GM23248 (cell line): ENCODE data around the gene MTFR1L. TPM values are rescaled to one million over a fixed set of nuclear protein-coding genes. Genes with fewer than 3 reads are reported as not detected.

Experiments
- DNase-seq: peaks from one replicate; pipeline ENCODE4 v3.0.0-alpha.2; 2015
- H2AFZ ChIP-seq: fragments of 200-600 bp; sonication (generic); 2 replicates; pipeline ENCODE4 v1.6.1; 2016; ENCODE audit warnings: antibody characterized with exemption
- H3F3A ChIP-seq: fragments of 200-600 bp; sonication (generic); 2 replicates; pipeline ENCODE4 v1.6.1; 2016; ENCODE audit warnings: mild to moderate bottlenecking, antibody characterized with exemption, mixed run types; ENCODE audit not compliant: insufficient read depth
- H3K27ac ChIP-seq: fragments of 200-600 bp; sonication (generic); 2 replicates; pipeline ENCODE4 v1.5.1; 2016; ENCODE audit warnings: mild to moderate bottlenecking
- H3K27me3 ChIP-seq: fragments of 200-600 bp; sonication (generic); replicated peaks from 2 replicates; pipeline ENCODE4 v1.6.1; 2016; ENCODE audit warnings: mild to moderate bottlenecking; ENCODE audit not compliant: insufficient read depth
- H3K36me3 ChIP-seq: fragments of 200-600 bp; sonication (generic); 2 replicates; pipeline ENCODE4 v1.6.1; 2016; ENCODE audit warnings: low read depth, mild to moderate bottlenecking
- H3K4me1 ChIP-seq: fragments of 200-600 bp; sonication (generic); 2 replicates; pipeline ENCODE4 v1.6.1; 2016; ENCODE audit warnings: mild to moderate bottlenecking; ENCODE audit not compliant: insufficient read depth
- H3K4me2 ChIP-seq: fragments of 200-600 bp; sonication (generic); one replicate; pipeline ENCODE4 v1.6.1; 2016; ENCODE audit warnings: mild to moderate bottlenecking; ENCODE audit not compliant: unreplicated experiment
- H3K4me3 ChIP-seq: fragments of 200-600 bp; sonication (generic); 2 replicates; pipeline ENCODE4 v1.5.1; 2016; ENCODE audit warnings: mild to moderate bottlenecking
- H3K79me2 ChIP-seq: fragments of 200-600 bp; sonication (generic); 2 replicates; pipeline ENCODE4 v1.6.1; 2016; ENCODE audit warnings: mild to moderate bottlenecking; ENCODE audit not compliant: insufficient read depth
- H3K9ac ChIP-seq: fragments of 200-600 bp; sonication (generic); 2 replicates; pipeline ENCODE4 v1.6.1; 2016; ENCODE audit warnings: mild to moderate bottlenecking
- H3K9me2 ChIP-seq: fragments of 200-600 bp; sonication (generic); 2 replicates; pipeline ENCODE4 v1.6.1; 2016; ENCODE audit warnings: mixed run types, mild to moderate bottlenecking, moderate library complexity; ENCODE audit not compliant: insufficient read depth
- H3K9me3 ChIP-seq: fragments of 200-600 bp; sonication (generic); one replicate; pipeline ENCODE4 v1.6.1; 2017; ENCODE audit warnings: low read depth
- H4K20me1 ChIP-seq: fragments of 200-600 bp; sonication (generic); 2 replicates; pipeline ENCODE4 v1.6.0; 2016; ENCODE audit not compliant: insufficient read depth
- EZH2 ChIP-seq: fragments of 200-600 bp; sonication (generic); IDR thresholded peaks from 2 replicates; pipeline ENCODE4 v1.6.1; 2018; ENCODE audit warnings: antibody characterized with exemption, mild to moderate bottlenecking; ENCODE audit not compliant: insufficient read depth, poor library complexity, severe bottlenecking
- EZH2phosphoT487 ChIP-seq: fragments of 200-600 bp; sonication (generic); IDR thresholded peaks from 2 replicates; pipeline ENCODE4 v1.6.1; 2018; ENCODE audit warnings: antibody characterized with exemption, moderate library complexity, mild to moderate bottlenecking, low read depth; ENCODE audit not compliant: insufficient read depth
- WGBS, 2 experiments: methylation state at CpG; one replicate each; pipeline ENCODE4 v1.1.6; 2015 to 2017; ENCODE audit warnings: low lambda C conversion rate in 2 of 2, low coverage in 1 of 2; ENCODE audit errors: missing lambda C conversion rate in 2 of 2; 5-methylcytosine and 5-hydroxymethylcytosine counted together
- in situ Hi-C: fragments of 300-500 bp; cut with MboI; formaldehyde crosslinking; loops from 2 replicates; pipeline ENCODE4 v1.15.0; 2020
- polyA plus RNA-seq: library from polyadenylated mRNA; unstranded; fragments of >200 nt; fragmentation: Nextera tagmentation; extraction: Ambion mirVana; gene quantifications from 2 replicates; pipeline ENCODE4 v1.2.1, GENCODE V29; 2016
- total RNA-seq: library from RNA; depleted of rRNA; stranded (reverse); fragments of >200 nt; shearing (Covaris generic); gene quantifications from 2 replicates; pipeline ENCODE4 v1.2.3, GENCODE V29; 2014

Gene MTFR1L
- total and polyA plus RNA-seq, 2 experiments from 2014 or later = 57.2 to 78.1 TPM

DNA sequence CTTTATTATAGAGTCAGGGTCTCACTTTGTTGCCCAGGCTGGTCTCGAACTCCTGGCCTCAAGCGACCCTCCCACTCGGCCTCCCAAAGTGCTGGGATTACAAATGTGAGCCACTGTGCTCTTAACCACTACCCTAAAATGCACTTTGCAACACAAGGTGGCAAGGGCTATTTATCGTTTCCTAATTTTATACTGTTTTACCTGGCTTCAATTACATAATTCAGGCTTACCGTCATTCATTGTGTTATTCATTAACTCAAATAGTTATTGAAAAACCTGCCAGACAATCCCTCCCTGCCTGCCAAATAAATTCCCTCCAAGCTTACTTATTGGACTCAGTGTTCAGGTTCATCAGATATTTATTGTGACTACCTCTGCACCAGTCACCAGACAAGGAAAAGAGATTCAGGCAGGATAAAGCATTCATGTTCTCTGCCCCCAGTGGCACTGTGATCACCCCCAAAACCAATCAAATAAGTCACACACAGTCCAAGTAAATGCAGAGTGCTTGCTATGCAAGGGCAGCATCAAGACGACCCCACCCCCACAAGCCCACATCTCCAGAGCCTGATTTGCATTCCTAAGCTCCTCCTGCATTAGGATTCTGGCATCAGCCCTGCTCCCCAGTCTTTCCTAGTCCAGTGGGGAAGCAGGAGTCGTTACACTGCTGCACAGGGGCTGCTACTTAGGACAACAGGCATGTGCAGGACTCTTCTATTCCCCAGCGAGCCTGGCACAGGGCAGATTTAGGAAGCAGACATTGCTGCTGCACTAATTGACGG lies 47.6 kb downstream of the MTFR1L start:
- H3K9me2 ChIP-seq = no peaks in the 10 kb centered on the region
- in situ Hi-C loops = no loop called here

DNA sequence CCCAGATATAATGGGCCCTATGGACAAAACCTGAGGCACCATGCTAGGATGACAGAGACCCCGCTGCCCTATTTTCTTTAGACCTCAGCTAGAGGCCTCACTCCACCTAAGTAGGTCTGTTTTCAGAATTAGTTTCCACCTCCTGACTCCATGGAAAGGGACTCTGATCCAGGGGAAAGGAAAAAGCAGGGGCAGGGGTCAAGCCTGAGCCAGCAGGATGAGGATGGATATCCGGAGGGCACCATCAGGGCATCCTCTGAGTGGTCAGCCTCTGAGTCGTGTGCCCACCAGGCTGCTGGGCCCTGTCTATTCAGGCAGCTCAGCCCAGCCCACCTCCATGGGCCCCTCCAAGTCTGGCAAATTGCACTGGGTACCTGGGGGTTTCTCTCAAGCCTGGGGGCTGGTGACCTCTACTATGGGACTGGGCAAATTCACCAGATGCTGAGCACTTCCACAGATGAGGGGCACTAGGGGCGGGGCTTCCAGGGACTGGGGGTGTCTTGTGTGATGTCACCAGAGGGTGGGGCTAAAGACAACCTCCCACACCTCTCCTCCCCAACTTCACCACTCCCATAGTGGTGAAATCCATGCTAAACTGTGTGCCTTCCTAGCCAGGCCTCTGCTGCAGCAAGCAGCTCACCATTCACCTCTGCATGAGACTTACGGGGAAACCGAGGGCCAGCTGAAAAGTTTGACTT lies 50.3 kb downstream of the MTFR1L start:
- H3K4me2 ChIP-seq = no peak overlapping the region
- no peaks in the 10 kb centered on the region for H4K20me1 ChIP-seq
- no peaks in the 10 kb centered on the region for H3K9me2 ChIP-seq
- H3K4me1 ChIP-seq = peaks cover 4% of the 10 kb centered on the region; the same call in 1 of the 2 replicates
- H3K9ac ChIP-seq = no peak overlapping the region
- no peaks in the 10 kb centered on the region for H3K9me3 ChIP-seq
- H3F3A ChIP-seq = no peaks in the 10 kb centered on the region
- peaks cover 37% of the 10 kb centered on the region for H3K79me2 ChIP-seq
- in situ Hi-C loops = no loop called here
- H3K27me3 ChIP-seq = no peaks in the 10 kb centered on the region
- peaks cover 3% of the 10 kb centered on the region; the same call in 1 of the 2 replicates for H3K36me3 ChIP-seq
- 80 to 81% methylated on average over 6 of the region's 6 CpGs for WGBS, 2 experiments
- no peak for DNase-seq
- no peak overlapping the region for H2AFZ ChIP-seq
- no peak for TF ChIP-seq EZH2
- TF ChIP-seq EZH2phosphoT487 = no peak
- no peak overlapping the region for H3K4me3 ChIP-seq
- no peak overlapping the region for H3K27ac ChIP-seq

More for the DNA sequence above, 47.6 kb downstream of the MTFR1L start:
- Histone ChIP-seq H3K4me3 (no peak overlapping the region), H3K27ac (no peak overlapping the region), H3K9ac (no peak overlapping the region), H3K9me3 (no peaks in the 10 kb centered on the region), H3K27me3 (no peaks in the 10 kb centered on the region), H3K4me1 (no peaks in the 10 kb centered on the region), H2AFZ (no peak overlapping the region), H3K79me2 (peaks cover 12% of the 10 kb centered on the region), H3K4me2 (no peak overlapping the region), H3K36me3 (peaks cover 3% of the 10 kb centered on the region; the same call in 1 of the 2 replicates), H4K20me1 (no peaks in the 10 kb centered on the region), H3F3A (no peaks in the 10 kb centered on the region)
- no peak for DNase-seq
- no peak for TF ChIP-seq EZH2phosphoT487
- no peak for TF ChIP-seq EZH2
- WGBS, 2 experiments = 91 to 93% methylated on average over 9 of the region's 9 CpGs

DNA sequence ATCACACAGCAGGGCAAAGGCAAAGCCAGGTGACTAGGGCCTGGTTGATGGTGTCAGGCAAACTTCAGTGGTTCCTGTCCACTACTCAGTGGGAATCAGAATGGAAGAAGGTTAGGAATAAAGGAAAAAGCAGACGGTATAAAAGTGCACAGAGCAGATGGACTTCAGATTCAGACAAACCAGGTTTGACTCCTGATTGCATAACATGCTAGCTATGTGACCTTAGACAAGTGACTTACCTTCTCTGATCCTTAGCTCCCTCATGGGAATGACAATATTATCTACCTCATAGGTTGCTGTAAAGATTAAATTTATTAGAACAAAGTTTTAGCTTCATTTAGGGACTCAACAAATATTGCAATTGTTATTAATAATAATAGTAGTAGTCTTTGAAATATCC lies 50.9 kb downstream of the MTFR1L start:
- 100% methylated on average over 1 of the region's 1 CpG for WGBS, 2 experiments
- Histone ChIP-seq H3K36me3 (peaks cover 3% of the 10 kb centered on the region; the same call in 1 of the 2 replicates), H3K9ac (no peak overlapping the region), H4K20me1 (no peaks in the 10 kb centered on the region), H3K27ac (no peak overlapping the region), H3K4me2 (no peak overlapping the region), H3F3A (no peaks in the 10 kb centered on the region), H3K9me2 (no peaks in the 10 kb centered on the region), H3K9me3 (no peaks in the 10 kb centered on the region), H3K4me3 (no peak overlapping the region), H3K4me1 (peaks cover 4% of the 10 kb centered on the region; the same call in 1 of the 2 replicates), H3K27me3 (no peaks in the 10 kb centered on the region), H2AFZ (no peak overlapping the region), H3K79me2 (peaks cover 37% of the 10 kb centered on the region)
- in situ Hi-C loops = no loop called here
- DNase-seq = no peak
- TF ChIP-seq EZH2 (no peak), EZH2phosphoT487 (no peak)

DNA sequence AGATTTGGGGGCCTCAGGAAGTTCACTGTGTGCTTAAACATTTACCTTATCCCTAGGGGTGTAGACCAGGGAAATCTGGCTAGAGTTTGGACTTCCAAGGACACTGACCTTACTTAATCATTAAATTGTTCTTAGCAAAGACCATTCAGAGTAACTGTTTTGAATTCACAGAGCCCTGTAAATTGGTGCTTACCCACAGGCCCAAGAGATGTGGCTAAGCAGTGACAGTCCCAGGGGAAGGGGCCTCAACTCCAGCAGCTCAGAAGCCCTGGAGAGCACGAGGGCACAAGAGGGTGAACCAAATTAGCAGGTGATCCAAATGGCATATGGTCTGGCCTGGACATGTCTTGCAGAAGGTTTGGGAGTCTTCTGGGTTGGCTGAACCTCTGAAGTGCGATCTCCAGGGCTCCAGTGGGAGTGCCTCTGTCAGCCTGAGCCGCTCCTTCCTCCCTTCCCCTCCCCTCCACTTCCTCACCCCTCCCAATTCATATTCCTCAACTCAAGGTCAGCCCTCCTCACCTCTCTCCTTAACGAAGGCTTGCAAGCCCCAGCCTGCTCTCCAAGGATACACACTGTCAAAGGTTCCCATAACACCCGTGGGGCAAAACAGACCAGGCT lies 51.4 kb downstream of the MTFR1L start:
- H3F3A ChIP-seq = no peaks in the 10 kb centered on the region
- peaks cover 4% of the 10 kb centered on the region; the same call in 1 of the 2 replicates for H3K4me1 ChIP-seq
- H3K9me3 ChIP-seq = no peaks in the 10 kb centered on the region
- H3K4me2 ChIP-seq = no peak overlapping the region
- H3K4me3 ChIP-seq = no peak overlapping the region
- peaks cover 37% of the 10 kb centered on the region for H3K79me2 ChIP-seq
- DNase-seq = no peak
- no peak overlapping the region for H3K27ac ChIP-seq
- H3K9me2 ChIP-seq = no peaks in the 10 kb centered on the region
- H3K27me3 ChIP-seq = no peaks in the 10 kb centered on the region
- no peaks in the 10 kb centered on the region for H4K20me1 ChIP-seq
- in situ Hi-C loops = no loop called here
- H3K9ac ChIP-seq = no peak overlapping the region
- H2AFZ ChIP-seq = no peak overlapping the region
- TF ChIP-seq EZH2phosphoT487 = no peak
- TF ChIP-seq EZH2 = no peak
- H3K36me3 ChIP-seq = peaks cover 3% of the 10 kb centered on the region; the same call in 1 of the 2 replicates
- 82 to 83% methylated on average over 5 of the region's 5 CpGs for WGBS, 2 experiments
